Measurements from ENCODE around the gene C19orf38. TPM values are rescaled to one million over a fixed set of nuclear protein-coding genes. Genes with fewer than 3 reads are reported as not detected.
"Not testable (repeated sequence)": the region's sequence is repeated elsewhere in the genome, so short reads cannot be mapped to it uniquely, and the experiment has no call there.

C19orf38 gene
- total and polyA plus RNA-seq, 4 donors: 0.90 to 2.0 (median 1.6) TPM

- Histone ChIP-seq H3K27me3 (ENCODE audit: control insufficient read depth in 1 of 2, insufficient read depth in 2 of 2, low read length in 1 of 2) (no peaks in the 10 kb centered on the region), H3K9me3 (ENCODE audit: control insufficient read depth, low read length) (no peaks in the 10 kb centered on the region), H3K4me1 (ENCODE audit: control insufficient read depth in 1 of 2, insufficient read depth in 2 of 2, low read length in 2 of 2) (no peaks in the 10 kb centered on the region), H3K4me3 (ENCODE audit: low read length in 2 of 2) (no peak overlapping the region), H3K36me3 (ENCODE audit: control insufficient read depth in 1 of 2, insufficient read depth in 2 of 2, low read length in 1 of 2) (no peaks in the 10 kb centered on the region), H3K27ac (ENCODE audit: low read depth in 1 of 2, low read length in 2 of 2) (no peak overlapping the region)
- intact Hi-C loops (cut with DNase I): no loop called here
- ATAC-seq (ENCODE audit: low FRiP score) (no peak), DNase-seq (no peak)
- WGBS, 2 donors: 83 to 86% methylated on average over 32 to 33 of the region's 33 CpGs
Observed at GRCh38 chr19:10830931-10831779, 17.1 kb upstream of the C19orf38 start.

GRCh38 chr19:10831987-10832938, 16.0 kb upstream of the C19orf38 start:
- H3K27ac ChIP-seq (ENCODE audit: low read depth in 1 of 2, low read length in 2 of 2): no peak overlapping the region
- no peaks in the 10 kb centered on the region for H3K36me3 ChIP-seq (ENCODE audit: control insufficient read depth in 1 of 2, insufficient read depth in 2 of 2, low read length in 1 of 2)

GRCh38 chr19:10832939-10833296, 15.3 kb upstream of the C19orf38 start:
- intact Hi-C loops (cut with DNase I): no loop called here
- H3K4me3 ChIP-seq (ENCODE audit: low read length in 2 of 2): no peak overlapping the region
- 75 to 79% methylated on average over 18 to 20 of the region's 20 CpGs for WGBS, 2 donors

More at GRCh38 chr19:10831987-10832938, 16.0 kb upstream of the C19orf38 start:
- intact Hi-C loops (cut with DNase I): no loop called here
- ATAC-seq (ENCODE audit: low FRiP score): no peak
- Histone ChIP-seq H3K4me1 (ENCODE audit: control insufficient read depth in 1 of 2, insufficient read depth in 2 of 2, low read length in 2 of 2) (no peaks in the 10 kb centered on the region), H3K4me3 (ENCODE audit: low read length in 2 of 2) (no peak overlapping the region), H3K9me3 (ENCODE audit: control insufficient read depth, low read length) (no peaks in the 10 kb centered on the region), H3K27me3 (ENCODE audit: control insufficient read depth in 1 of 2, insufficient read depth in 2 of 2, low read length in 1 of 2) (no peaks in the 10 kb centered on the region)
- WGBS, 2 donors: 75 to 76% methylated on average over 28 of the region's 28 CpGs
- DNase-seq: no peak

GRCh38 chr19:10835089-10835753, 13.0 kb upstream of the C19orf38 start:
- Histone ChIP-seq H3K27me3 (ENCODE audit: control insufficient read depth in 1 of 2, insufficient read depth in 2 of 2, low read length in 1 of 2) (no peaks in the 10 kb centered on the region), H3K4me3 (ENCODE audit: low read length in 2 of 2) (no peak overlapping the region), H3K27ac (ENCODE audit: low read depth in 1 of 2, low read length in 2 of 2) (peak overlapping the region in 1 of 2 donors; percentile 30), H3K36me3 (ENCODE audit: control insufficient read depth in 1 of 2, insufficient read depth in 2 of 2, low read length in 1 of 2) (no peaks in the 10 kb centered on the region), H3K4me1 (ENCODE audit: control insufficient read depth in 1 of 2, insufficient read depth in 2 of 2, low read length in 2 of 2) (no peaks in the 10 kb centered on the region), H3K9me3 (ENCODE audit: control insufficient read depth, low read length) (no peaks in the 10 kb centered on the region)
- no peak for DNase-seq
- intact Hi-C loops (cut with DNase I): no loop called here
- peak; percentile 1 for ATAC-seq (ENCODE audit: low FRiP score)
- WGBS, 2 donors: 47 to 48% methylated on average over 31 to 32 of the region's 32 CpGs

More at GRCh38 chr19:10832939-10833296, 15.3 kb upstream of the C19orf38 start:
- H3K9me3 ChIP-seq (ENCODE audit: control insufficient read depth, low read length): no peaks in the 10 kb centered on the region
- DNase-seq (peak in 1 of 2 donors; percentile 47), ATAC-seq (ENCODE audit: low FRiP score) (no peak)
- H3K27me3 ChIP-seq (ENCODE audit: control insufficient read depth in 1 of 2, insufficient read depth in 2 of 2, low read length in 1 of 2): no peaks in the 10 kb centered on the region
- H3K4me1 ChIP-seq (ENCODE audit: control insufficient read depth in 1 of 2, insufficient read depth in 2 of 2, low read length in 2 of 2): no peaks in the 10 kb centered on the region
- no peak overlapping the region for H3K27ac ChIP-seq (ENCODE audit: low read depth in 1 of 2, low read length in 2 of 2)
- H3K36me3 ChIP-seq (ENCODE audit: control insufficient read depth in 1 of 2, insufficient read depth in 2 of 2, low read length in 1 of 2): no peaks in the 10 kb centered on the region

GRCh38 chr19:10835754-10836478, 12.3 kb upstream of the C19orf38 start, which contains the start of gene TMED1:
TMED1 (minus strand) TSS chr19:10836212; CDS start chr19:10836191, 21 bp downstream.
- ATAC-seq (ENCODE audit: low FRiP score) (peak; percentile 95), DNase-seq (peak; percentile 100)
- intact Hi-C loops (cut with DNase I): loop anchor here in 1 of 2 donors (2.0 kb wide), 1 partner anchor 35 kb away; the partner anchor contains the start of gene CARM1
- H3K27me3 ChIP-seq (ENCODE audit: control insufficient read depth in 1 of 2, insufficient read depth in 2 of 2, low read length in 1 of 2): no peaks in the 10 kb centered on the region
- no peaks in the 10 kb centered on the region for H3K4me1 ChIP-seq (ENCODE audit: control insufficient read depth in 1 of 2, insufficient read depth in 2 of 2, low read length in 2 of 2)
- H3K27ac ChIP-seq (ENCODE audit: low read depth in 1 of 2, low read length in 2 of 2): peak within 1 kb of the TSS; percentile 45 to 66
- H3K4me3 ChIP-seq (ENCODE audit: low read length in 2 of 2): peak within 1 kb of the TSS; percentile 35 to 43
- no peaks in the 10 kb centered on the region for H3K9me3 ChIP-seq (ENCODE audit: control insufficient read depth, low read length)
- H3K36me3 ChIP-seq (ENCODE audit: control insufficient read depth in 1 of 2, insufficient read depth in 2 of 2, low read length in 1 of 2): no peaks in the 10 kb centered on the region
- 1% methylated on average over 50 of the region's 50 CpGs for WGBS, 2 donors

- Histone ChIP-seq H3K36me3 (ENCODE audit: control insufficient read depth in 1 of 2, insufficient read depth in 2 of 2, low read length in 1 of 2) (no peaks in the 10 kb centered on the region), H3K4me3 (ENCODE audit: low read length in 2 of 2) (no peak overlapping the region), H3K4me1 (ENCODE audit: control insufficient read depth in 1 of 2, insufficient read depth in 2 of 2, low read length in 2 of 2) (no peaks in the 10 kb centered on the region), H3K27me3 (ENCODE audit: control insufficient read depth in 1 of 2, insufficient read depth in 2 of 2, low read length in 1 of 2) (no peaks in the 10 kb centered on the region), H3K27ac (ENCODE audit: low read depth in 1 of 2, low read length in 2 of 2) (peak overlapping the region in 1 of 2 donors; percentile 18), H3K9me3 (ENCODE audit: control insufficient read depth, low read length) (no peaks in the 10 kb centered on the region)
- ATAC-seq (ENCODE audit: low FRiP score) (peak; percentile 76), DNase-seq (peak; percentile 92 to 94)
- WGBS, 2 donors: 34 to 35% methylated on average over 38 of the region's 38 CpGs
- intact Hi-C loops (cut with DNase I): loop anchor here in 1 of 2 donors (2.0 kb wide), 1 partner anchor 34 kb away; the partner anchor contains the start of gene CARM1
Observed at GRCh38 chr19:10836479-10837330, 11.5 kb upstream of the C19orf38 start.

- DNase-seq; H3K4me1 ChIP-seq (ENCODE audit: control insufficient read depth in 1 of 2, insufficient read depth in 2 of 2, low read length in 2 of 2); H3K27me3 ChIP-seq (ENCODE audit: control insufficient read depth in 1 of 2, insufficient read depth in 2 of 2, low read length in 1 of 2); H3K36me3 ChIP-seq (ENCODE audit: control insufficient read depth in 1 of 2, insufficient read depth in 2 of 2, low read length in 1 of 2); ATAC-seq (ENCODE audit: low FRiP score); H3K9me3 ChIP-seq (ENCODE audit: control insufficient read depth, low read length); H3K4me3 ChIP-seq (ENCODE audit: low read length in 2 of 2); H3K27ac ChIP-seq (ENCODE audit: low read depth in 1 of 2, low read length in 2 of 2): not testable (repeated sequence)
- intact Hi-C loops (cut with DNase I): loop anchor here in 1 of 2 donors (2.0 kb wide), 1 partner anchor 33 kb away; the partner anchor contains the start of gene CARM1
- WGBS, 2 donors: 90 to 93% methylated on average over 7 of the region's 7 CpGs
Observed at GRCh38 chr19:10837649-10838048, 10.6 kb upstream of the C19orf38 start.

All from aorta (tissue), 5 donors.